ENCODE measurements around the gene CLCF1. TPM values are rescaled to one million over a fixed set of nuclear protein-coding genes. Genes with fewer than 3 reads are reported as not detected.
"Not testable (repeated sequence)": the region's sequence is repeated elsewhere in the genome, so short reads cannot be mapped to it uniquely, and the experiment has no call there.

CLCF1 gene
- total RNA-seq, 2 donors from 2014 or later: 1.7 to 4.0 TPM

DNA sequence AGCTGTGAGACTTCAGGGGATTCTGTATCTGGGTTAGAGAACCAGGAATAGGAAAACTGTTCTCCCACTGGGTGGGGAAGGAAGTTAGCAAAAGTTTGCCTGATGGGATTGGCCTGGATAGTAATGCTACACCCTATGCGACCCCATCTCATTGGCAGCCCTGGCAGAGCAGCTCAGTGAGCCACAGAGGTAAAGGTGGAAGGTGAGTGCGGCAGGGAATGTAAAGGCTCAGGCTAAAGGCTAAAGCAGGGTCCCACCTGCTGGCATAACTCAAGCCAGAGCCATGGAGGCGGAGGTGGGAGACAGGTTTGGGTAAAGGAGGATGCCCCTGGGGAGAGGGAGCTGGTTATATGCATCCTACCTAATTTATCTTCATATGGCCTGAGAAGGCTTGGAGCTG lies 51.3 kb downstream of the CLCF1 start:
- Histone ChIP-seq H3K27ac (no peak overlapping the region), H3K27me3 (no peaks in the 10 kb centered on the region), H3K9me3 (no peaks in the 10 kb centered on the region), H3K4me3 (no peak overlapping the region), H3K4me1 (no peaks in the 10 kb centered on the region), H3K36me3 (no peaks in the 10 kb centered on the region), H3K9ac (ENCODE audit: low read depth in 2 of 2, low read length in 2 of 2) (no peak overlapping the region)
- intact Hi-C loops (cut with DNase I): no loop called here
- TF ChIP-seq, protein P1, sequence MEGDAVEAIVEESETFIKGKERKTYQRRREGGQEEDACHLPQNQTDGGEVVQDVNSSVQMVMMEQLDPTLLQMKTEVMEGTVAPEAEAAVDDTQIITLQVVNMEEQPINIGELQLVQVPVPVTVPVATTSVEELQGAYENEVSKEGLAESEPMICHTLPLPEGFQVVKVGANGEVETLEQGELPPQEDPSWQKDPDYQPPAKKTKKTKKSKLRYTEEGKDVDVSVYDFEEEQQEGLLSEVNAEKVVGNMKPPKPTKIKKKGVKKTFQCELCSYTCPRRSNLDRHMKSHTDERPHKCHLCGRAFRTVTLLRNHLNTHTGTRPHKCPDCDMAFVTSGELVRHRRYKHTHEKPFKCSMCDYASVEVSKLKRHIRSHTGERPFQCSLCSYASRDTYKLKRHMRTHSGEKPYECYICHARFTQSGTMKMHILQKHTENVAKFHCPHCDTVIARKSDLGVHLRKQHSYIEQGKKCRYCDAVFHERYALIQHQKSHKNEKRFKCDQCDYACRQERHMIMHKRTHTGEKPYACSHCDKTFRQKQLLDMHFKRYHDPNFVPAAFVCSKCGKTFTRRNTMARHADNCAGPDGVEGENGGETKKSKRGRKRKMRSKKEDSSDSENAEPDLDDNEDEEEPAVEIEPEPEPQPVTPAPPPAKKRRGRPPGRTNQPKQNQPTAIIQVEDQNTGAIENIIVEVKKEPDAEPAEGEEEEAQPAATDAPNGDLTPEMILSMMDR (IDR thresholded peaks at IDR 0.05): no peak
- no peak for DNase-seq

DNA sequence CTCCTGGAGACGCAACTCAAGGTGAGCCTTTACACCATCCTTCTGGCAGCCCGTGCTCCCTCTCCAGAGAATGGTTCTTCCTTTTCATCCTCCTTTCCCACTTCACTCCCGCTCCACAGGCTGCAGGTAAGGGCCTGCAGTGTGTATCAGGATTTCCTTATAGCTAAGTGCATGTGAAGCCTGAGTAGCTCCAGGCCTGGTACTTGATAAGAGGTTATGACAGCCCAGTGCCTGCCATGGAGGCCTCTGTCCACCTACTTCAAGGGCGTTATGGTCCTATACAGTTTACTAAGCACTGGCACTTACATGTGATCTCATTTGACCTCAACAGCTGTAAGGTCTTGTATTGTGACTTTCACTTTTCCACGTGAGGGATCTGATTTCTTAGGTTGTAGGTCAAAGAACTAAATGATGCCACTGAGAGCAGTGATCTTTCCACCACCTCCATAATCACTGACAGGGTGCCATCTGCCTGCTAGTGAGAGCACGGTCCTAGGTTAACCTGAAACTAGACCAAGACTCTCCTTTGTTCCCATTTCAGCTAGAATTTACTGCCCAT lies 52.0 kb downstream of the CLCF1 start:
- H3K27ac ChIP-seq: no peak overlapping the region
- intact Hi-C loops (cut with DNase I): no loop called here
- no peak overlapping the region for H3K4me3 ChIP-seq
- no peaks in the 10 kb centered on the region for H3K9me3 ChIP-seq
- H3K36me3 ChIP-seq: no peaks in the 10 kb centered on the region
- no peak overlapping the region for H3K9ac ChIP-seq (ENCODE audit: low read depth in 2 of 2, low read length in 2 of 2)
- TF ChIP-seq, protein P1 (IDR thresholded peaks at IDR 0.05): no peak
- H3K27me3 ChIP-seq: no peaks in the 10 kb centered on the region
- DNase-seq: no peak
- H3K4me1 ChIP-seq: no peaks in the 10 kb centered on the region

DNA sequence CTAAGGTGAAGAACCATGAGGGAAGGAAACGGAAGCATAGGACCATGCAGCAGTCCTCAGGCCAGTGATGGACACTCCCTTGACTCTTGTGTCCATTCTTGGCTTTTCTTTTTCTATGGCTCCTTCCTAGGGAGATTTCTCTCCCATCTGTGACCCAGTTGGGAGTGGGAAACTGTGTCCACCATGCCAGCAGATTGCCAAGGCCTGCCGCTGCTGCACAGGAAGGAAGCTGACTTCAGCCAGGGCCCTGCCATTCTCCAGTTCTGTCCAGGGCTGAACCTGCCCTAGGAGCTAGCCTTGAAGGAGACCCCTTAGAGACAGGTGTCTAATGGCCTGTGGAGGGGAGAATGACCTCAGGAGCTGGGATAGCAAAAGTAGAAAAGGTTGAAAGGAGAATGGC lies 52.7 kb downstream of the CLCF1 start:
- intact Hi-C loops (cut with DNase I): no loop called here
- no peaks in the 10 kb centered on the region for H3K9me3 ChIP-seq
- no peak overlapping the region for H3K4me3 ChIP-seq
- DNase-seq: no peak
- H3K27me3 ChIP-seq: no peaks in the 10 kb centered on the region
- no peak overlapping the region for H3K9ac ChIP-seq (ENCODE audit: low read depth in 2 of 2, low read length in 2 of 2)
- TF ChIP-seq, protein P1 (IDR thresholded peaks at IDR 0.05): no peak
- no peaks in the 10 kb centered on the region for H3K36me3 ChIP-seq
- no peaks in the 10 kb centered on the region for H3K4me1 ChIP-seq
- no peak overlapping the region for H3K27ac ChIP-seq

DNA sequence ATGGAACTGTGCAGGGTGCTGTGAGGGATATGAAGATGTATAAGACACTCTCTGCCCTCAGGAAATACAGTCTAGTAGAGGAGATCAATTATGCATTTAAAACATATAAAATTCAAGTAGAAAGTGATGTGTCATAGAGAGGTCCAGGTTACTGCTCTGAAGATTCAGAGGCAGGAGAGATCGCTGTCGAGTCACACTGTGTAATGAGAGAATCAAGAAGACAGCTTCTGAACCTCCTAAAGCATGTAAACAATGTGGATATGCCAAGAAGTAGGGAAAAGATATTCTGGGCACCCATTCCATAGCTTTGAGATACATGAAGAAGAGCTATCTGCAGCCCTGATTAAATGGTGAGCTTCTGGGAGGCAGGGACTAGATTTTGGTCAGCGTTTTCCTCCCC lies 53.4 kb downstream of the CLCF1 start:
- no peaks in the 10 kb centered on the region for H3K27me3 ChIP-seq
- H3K36me3 ChIP-seq: no peaks in the 10 kb centered on the region
- no peak overlapping the region for H3K27ac ChIP-seq
- intact Hi-C loops (cut with DNase I): no loop called here
- no peak overlapping the region for H3K4me3 ChIP-seq
- no peaks in the 10 kb centered on the region for H3K4me1 ChIP-seq
- DNase-seq: no peak
- no peak overlapping the region for H3K9ac ChIP-seq (ENCODE audit: low read depth in 2 of 2, low read length in 2 of 2)
- no peaks in the 10 kb centered on the region for H3K9me3 ChIP-seq
- TF ChIP-seq, protein P1 (IDR thresholded peaks at IDR 0.05): no peak

DNA sequence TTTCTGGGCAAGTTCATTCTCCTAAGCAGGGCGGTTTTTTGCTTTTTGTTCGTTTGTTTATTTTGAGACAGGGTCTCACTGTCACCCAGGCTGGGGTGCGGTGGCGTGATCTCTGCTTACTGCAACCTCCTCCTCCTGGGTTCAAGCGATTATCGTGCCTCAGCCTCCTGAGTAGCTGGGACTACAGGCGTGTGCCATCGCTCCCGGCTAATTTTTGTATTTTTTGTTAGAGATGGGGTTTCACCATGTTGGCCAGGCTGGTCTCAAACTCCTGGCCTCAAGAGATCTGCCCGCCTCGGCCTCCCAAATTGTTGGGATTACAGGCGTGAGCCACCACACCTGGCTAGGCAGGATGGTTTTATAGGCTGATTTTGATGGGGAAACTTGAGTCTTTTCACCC lies 54.5 kb downstream of the CLCF1 start:
- H3K9me3 ChIP-seq, H3K36me3 ChIP-seq, H3K4me3 ChIP-seq, DNase-seq, H3K27ac ChIP-seq, H3K4me1 ChIP-seq, H3K27me3 ChIP-seq: not testable (repeated sequence)
- intact Hi-C loops (cut with DNase I): loop anchor here (10.0 kb wide), 1 partner anchor 234 kb away; no protein-coding TSS in a partner anchor
- H3K9ac ChIP-seq (ENCODE audit: low read depth in 2 of 2, low read length in 2 of 2): peak overlapping the region in 1 of 2 donors; percentile 95

DNA sequence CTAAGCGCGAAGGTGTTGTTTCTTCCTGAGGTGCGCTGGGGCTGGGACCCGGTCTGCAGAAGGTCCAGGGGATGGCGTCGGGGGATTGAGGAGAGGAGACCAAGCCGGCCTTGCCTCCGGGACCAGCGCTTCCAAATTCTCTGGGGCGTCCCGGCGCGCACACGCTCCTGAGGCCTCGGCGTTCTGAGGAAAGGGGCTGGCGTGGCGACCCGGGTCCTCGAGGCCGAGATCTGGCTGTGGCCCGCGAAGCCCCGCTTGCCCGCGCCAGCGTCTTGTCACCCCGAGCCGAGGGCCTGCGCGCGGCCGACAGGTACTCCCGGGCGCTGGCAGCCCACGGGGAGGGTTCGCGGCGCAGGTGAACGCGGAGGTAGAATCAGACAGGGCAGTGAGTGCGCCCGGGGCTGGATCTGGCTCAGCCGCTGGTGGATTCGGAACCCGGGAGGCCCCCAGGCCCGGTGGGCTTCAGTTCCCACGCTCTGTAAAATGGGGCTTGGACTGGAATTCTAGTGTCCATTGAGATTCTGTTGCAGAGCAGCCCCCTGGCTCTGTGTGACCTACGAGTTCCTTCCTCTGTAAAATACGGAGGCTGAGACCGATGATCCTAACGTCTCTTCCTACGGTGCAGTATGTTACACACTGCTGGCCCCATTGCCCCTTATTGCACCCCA lies 55.4 kb downstream of the CLCF1 start:
- no peaks in the 10 kb centered on the region for H3K9me3 ChIP-seq
- peak; percentile 54 for DNase-seq
- H3K27me3 ChIP-seq: no peaks in the 10 kb centered on the region
- H3K4me1 ChIP-seq: no peaks in the 10 kb centered on the region
- no peaks in the 10 kb centered on the region for H3K36me3 ChIP-seq
- intact Hi-C loops (cut with DNase I): loop anchor here (2.0 to 10.0 kb wide), 2 partner anchors 55 to 233 kb away; no protein-coding TSS in a partner anchor
- TF ChIP-seq, protein P1 (IDR thresholded peaks at IDR 0.05): peak; percentile 6
- H3K27ac ChIP-seq: peak overlapping the region; percentile 78
- H3K9ac ChIP-seq (ENCODE audit: low read depth in 2 of 2, low read length in 2 of 2): peak overlapping the region; percentile 57 to 95
- H3K4me3 ChIP-seq: peak overlapping the region; percentile 95

Measured in colonic mucosa (tissue), 4 donors.